Measurements from ENCODE around the gene CHM.
"Not testable (repeated sequence)": the region's sequence is repeated elsewhere in the genome, so short reads cannot be mapped to it uniquely, and the experiment has no call there.

CHM gene

GRCh38 chrX:85955510-85955909, 91.8 kb downstream of the CHM start:
- no peak for DNase-seq (ENCODE audit: low read depth)
- H3K4me3 ChIP-seq (ENCODE audit: low read depth, low read length) = no peak overlapping the region
- in situ Hi-C loops (cut with HindIII; ENCODE audit: low sequenced_read_pairs) = no loop called here
- TF ChIP-seq CTCF (IDR thresholded peaks at IDR 0.05; ENCODE audit: low read depth, low read length, missing control alignments) = no peak

GRCh38 chrX:85944751-85945150, 102.6 kb downstream of the CHM start:
- H3K4me3 ChIP-seq (ENCODE audit: low read depth, low read length); in situ Hi-C loops (cut with HindIII; ENCODE audit: low sequenced_read_pairs); DNase-seq (ENCODE audit: low read depth): not testable (repeated sequence)

GRCh38 chrX:85941275-85941674, 106.1 kb downstream of the CHM start:
- DNase-seq (ENCODE audit: low read depth) = no peak
- TF ChIP-seq CTCF (IDR thresholded peaks at IDR 0.05; ENCODE audit: low read depth, low read length, missing control alignments) = no peak
- H3K4me3 ChIP-seq (ENCODE audit: low read depth, low read length) = no peak overlapping the region
- in situ Hi-C loops (cut with HindIII; ENCODE audit: low sequenced_read_pairs) = no loop called here

GRCh38 chrX:85939942-85940341, 107.4 kb downstream of the CHM start:
- in situ Hi-C loops (cut with HindIII; ENCODE audit: low sequenced_read_pairs); DNase-seq (ENCODE audit: low read depth): not testable (repeated sequence)

GRCh38 chrX:85934399-85934798, 113.0 kb downstream of the CHM start:
- DNase-seq (ENCODE audit: low read depth); in situ Hi-C loops (cut with HindIII; ENCODE audit: low sequenced_read_pairs); H3K4me3 ChIP-seq (ENCODE audit: low read depth, low read length): not testable (repeated sequence)

More at GRCh38 chrX:85939942-85940341, 107.4 kb downstream of the CHM start:
- H3K4me3 ChIP-seq (ENCODE audit: low read depth, low read length) = not testable (repeated sequence)

GRCh38 chrX:85930099-85930498, 117.3 kb downstream of the CHM start:
- no peak for TF ChIP-seq CTCF (IDR thresholded peaks at IDR 0.05; ENCODE audit: low read depth, low read length, missing control alignments)
- no peak for DNase-seq (ENCODE audit: low read depth)
- in situ Hi-C loops (cut with HindIII; ENCODE audit: low sequenced_read_pairs) = no loop called here

GRCh38 chrX:85928606-85929005, 118.8 kb downstream of the CHM start:
- in situ Hi-C loops (cut with HindIII; ENCODE audit: low sequenced_read_pairs) = no loop called here
- H3K4me3 ChIP-seq (ENCODE audit: low read depth, low read length) = no peak overlapping the region
- TF ChIP-seq CTCF (IDR thresholded peaks at IDR 0.05; ENCODE audit: low read depth, low read length, missing control alignments) = no peak
- DNase-seq (ENCODE audit: low read depth) = no peak

More at GRCh38 chrX:85930099-85930498, 117.3 kb downstream of the CHM start:
- H3K4me3 ChIP-seq (ENCODE audit: low read depth, low read length) = no peak overlapping the region

GRCh38 chrX:85927740-85928139, 119.6 kb downstream of the CHM start:
- H3K4me3 ChIP-seq (ENCODE audit: low read depth, low read length) = no peak overlapping the region
- no peak for DNase-seq (ENCODE audit: low read depth)
- no peak for TF ChIP-seq CTCF (IDR thresholded peaks at IDR 0.05; ENCODE audit: low read depth, low read length, missing control alignments)
- in situ Hi-C loops (cut with HindIII; ENCODE audit: low sequenced_read_pairs) = no loop called here

Measured in astrocyte of the cerebellum (primary cell).